IPS-15b (cell line): Measurements from ENCODE around the gene PPP2R3B.

Experiments used
- H3K27me3 ChIP-seq: one replicate; pipeline ENCODE4 v1.6.1; 2013; ENCODE audit warnings: low read length; ENCODE audit not compliant: control insufficient read depth, insufficient read depth
- H3K36me3 ChIP-seq: one replicate; pipeline ENCODE4 v1.6.1; 2013; ENCODE audit warnings: low read length; ENCODE audit not compliant: control insufficient read depth, insufficient read depth
- H3K4me1 ChIP-seq: one replicate; pipeline ENCODE4 v1.6.1; 2013; ENCODE audit warnings: mild to moderate bottlenecking, low read length; ENCODE audit not compliant: control insufficient read depth, insufficient read depth
- H3K4me3 ChIP-seq: one replicate; pipeline ENCODE4 v1.5.1; 2013; ENCODE audit warnings: low read depth, low read length
- H3K9ac ChIP-seq: one replicate; pipeline ENCODE4 v1.6.1; 2013; ENCODE audit warnings: low read depth, mild to moderate bottlenecking, low read length
- H3K9me3 ChIP-seq: one replicate; pipeline ENCODE4 v1.6.1; 2013; ENCODE audit warnings: mild to moderate bottlenecking, low read length; ENCODE audit not compliant: control insufficient read depth, insufficient read depth

The PPP2R3B gene

DNA sequence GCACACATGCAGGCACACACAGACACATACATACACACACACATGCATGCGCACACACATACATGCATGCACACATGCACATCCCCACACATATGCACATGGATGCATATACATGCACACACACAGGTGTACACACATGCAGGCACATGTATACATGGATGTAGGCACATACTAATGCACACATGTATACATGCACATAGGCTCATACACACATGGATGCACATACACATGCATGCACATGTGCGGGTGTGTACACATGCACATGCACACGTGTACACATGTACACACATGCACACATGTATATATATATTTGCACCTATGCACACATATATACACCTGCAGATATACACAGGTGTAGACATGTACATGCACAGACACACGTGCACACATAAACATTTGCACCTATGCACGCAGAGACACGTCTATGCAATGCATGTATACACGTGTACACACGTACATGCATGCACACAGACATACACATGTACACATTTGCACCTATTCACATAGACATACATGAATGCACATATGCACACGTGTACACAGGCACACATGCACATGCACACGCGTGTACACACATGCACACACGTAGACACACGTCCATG, 101.5 kb downstream of the PPP2R3B start:
- H3K4me1 ChIP-seq: no peaks in the 10 kb centered on the region
- H3K4me3 ChIP-seq: no peak overlapping the region
- no peaks in the 10 kb centered on the region for H3K9me3 ChIP-seq
- no peak overlapping the region for H3K9ac ChIP-seq
- peaks cover 40% of the 10 kb centered on the region for H3K36me3 ChIP-seq
- H3K27me3 ChIP-seq: no peaks in the 10 kb centered on the region
